Osteocyte (in vitro differentiated cells): ENCODE results near the gene TMEM86A. TPM values are rescaled to one million over a fixed set of nuclear protein-coding genes. Genes with fewer than 3 reads are reported as not detected.

ENCODE experiments used
- DNase-seq: peaks from one replicate; pipeline ENCODE4 v3.0.0; 2021; ENCODE audit warnings: mixed read lengths; ENCODE audit not compliant: unreplicated experiment; ENCODE audit errors: extremely low spot score
- H3K27ac Mint-ChIP-seq: one replicate; pipeline ENCODE4 v1.8.0; 2021; ENCODE audit warnings: mild to moderate bottlenecking, mixed read lengths; ENCODE audit not compliant: unreplicated experiment
- H3K27me3 Mint-ChIP-seq: one replicate; pipeline ENCODE4 v1.8.0; 2021; ENCODE audit warnings: mixed read lengths; ENCODE audit not compliant: unreplicated experiment
- H3K36me3 Mint-ChIP-seq: one replicate; pipeline ENCODE4 v1.8.0; 2021; ENCODE audit warnings: mixed read lengths; ENCODE audit not compliant: unreplicated experiment
- H3K4me1 Mint-ChIP-seq: one replicate; pipeline ENCODE4 v1.8.0; 2021; ENCODE audit warnings: mixed read lengths; ENCODE audit not compliant: unreplicated experiment
- H3K4me3 Mint-ChIP-seq: one replicate; pipeline ENCODE4 v1.8.0; 2021; ENCODE audit warnings: mild to moderate bottlenecking, moderate library complexity, mixed read lengths; ENCODE audit not compliant: unreplicated experiment
- H3K9me3 Mint-ChIP-seq: one replicate; pipeline ENCODE4 v1.8.0; 2021; ENCODE audit warnings: mixed read lengths; ENCODE audit not compliant: unreplicated experiment
- total RNA-seq: library from RNA; stranded (reverse); gene quantifications from 2 replicates; pipeline ENCODE4 v1.2.1, GENCODE V29; 2021
- TF ChIP-seq, protein P1 (sequence below): fragments of 200-600 bp; sonication (generic); IDR thresholded peaks from 2 replicates; pipeline ENCODE4 v1.5.0; 2021; ENCODE audit warnings: antibody characterized with exemption, mild to moderate bottlenecking, moderate library complexity

Gene TMEM86A
- total RNA-seq, 1 donor from 2014 or later, result 7.6 TPM

DNA sequence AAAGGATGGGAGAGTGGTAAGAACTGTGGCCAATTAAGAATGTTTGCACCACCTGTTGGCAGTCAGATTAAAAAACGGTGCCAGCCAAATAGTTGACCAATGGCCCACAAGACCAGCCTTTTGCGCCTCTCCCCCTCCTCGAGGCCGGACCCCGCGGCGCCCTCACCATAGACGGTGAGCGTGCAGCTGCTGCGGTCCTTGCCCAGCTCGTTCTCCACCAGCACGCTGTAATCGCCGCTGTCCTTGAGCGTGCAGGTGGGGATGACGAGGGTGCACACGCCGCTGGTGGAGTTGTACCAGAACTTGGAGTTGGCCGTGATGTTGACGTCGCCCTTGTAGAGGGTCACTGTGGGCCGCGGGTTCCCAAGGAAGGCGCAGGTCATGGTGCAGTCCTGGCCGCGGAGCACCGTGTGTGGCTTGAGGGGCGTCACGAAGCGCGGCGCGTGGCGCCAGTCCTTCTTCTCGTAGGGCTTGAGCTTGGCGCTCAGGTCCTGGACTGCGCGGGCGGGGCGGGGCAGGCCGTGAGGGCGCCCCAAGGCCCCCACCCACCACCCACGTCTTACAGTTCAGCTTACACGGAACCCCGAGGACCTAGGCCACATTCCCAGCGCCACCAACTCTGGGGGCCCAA, 7.2 kb downstream of the TMEM86A start:
- TF ChIP-seq, protein P1, sequence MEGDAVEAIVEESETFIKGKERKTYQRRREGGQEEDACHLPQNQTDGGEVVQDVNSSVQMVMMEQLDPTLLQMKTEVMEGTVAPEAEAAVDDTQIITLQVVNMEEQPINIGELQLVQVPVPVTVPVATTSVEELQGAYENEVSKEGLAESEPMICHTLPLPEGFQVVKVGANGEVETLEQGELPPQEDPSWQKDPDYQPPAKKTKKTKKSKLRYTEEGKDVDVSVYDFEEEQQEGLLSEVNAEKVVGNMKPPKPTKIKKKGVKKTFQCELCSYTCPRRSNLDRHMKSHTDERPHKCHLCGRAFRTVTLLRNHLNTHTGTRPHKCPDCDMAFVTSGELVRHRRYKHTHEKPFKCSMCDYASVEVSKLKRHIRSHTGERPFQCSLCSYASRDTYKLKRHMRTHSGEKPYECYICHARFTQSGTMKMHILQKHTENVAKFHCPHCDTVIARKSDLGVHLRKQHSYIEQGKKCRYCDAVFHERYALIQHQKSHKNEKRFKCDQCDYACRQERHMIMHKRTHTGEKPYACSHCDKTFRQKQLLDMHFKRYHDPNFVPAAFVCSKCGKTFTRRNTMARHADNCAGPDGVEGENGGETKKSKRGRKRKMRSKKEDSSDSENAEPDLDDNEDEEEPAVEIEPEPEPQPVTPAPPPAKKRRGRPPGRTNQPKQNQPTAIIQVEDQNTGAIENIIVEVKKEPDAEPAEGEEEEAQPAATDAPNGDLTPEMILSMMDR, result no peak
- no peak for DNase-seq
- no peaks in the 10 kb centered on the region for H3K4me1 Mint-ChIP-seq
- H3K4me3 Mint-ChIP-seq, result no peak overlapping the region
- no peak overlapping the region for H3K27ac Mint-ChIP-seq
- peaks cover 30% of the 10 kb centered on the region for H3K27me3 Mint-ChIP-seq
- H3K9me3 Mint-ChIP-seq, result no peaks in the 10 kb centered on the region
- H3K36me3 Mint-ChIP-seq, result no peaks in the 10 kb centered on the region

DNA sequence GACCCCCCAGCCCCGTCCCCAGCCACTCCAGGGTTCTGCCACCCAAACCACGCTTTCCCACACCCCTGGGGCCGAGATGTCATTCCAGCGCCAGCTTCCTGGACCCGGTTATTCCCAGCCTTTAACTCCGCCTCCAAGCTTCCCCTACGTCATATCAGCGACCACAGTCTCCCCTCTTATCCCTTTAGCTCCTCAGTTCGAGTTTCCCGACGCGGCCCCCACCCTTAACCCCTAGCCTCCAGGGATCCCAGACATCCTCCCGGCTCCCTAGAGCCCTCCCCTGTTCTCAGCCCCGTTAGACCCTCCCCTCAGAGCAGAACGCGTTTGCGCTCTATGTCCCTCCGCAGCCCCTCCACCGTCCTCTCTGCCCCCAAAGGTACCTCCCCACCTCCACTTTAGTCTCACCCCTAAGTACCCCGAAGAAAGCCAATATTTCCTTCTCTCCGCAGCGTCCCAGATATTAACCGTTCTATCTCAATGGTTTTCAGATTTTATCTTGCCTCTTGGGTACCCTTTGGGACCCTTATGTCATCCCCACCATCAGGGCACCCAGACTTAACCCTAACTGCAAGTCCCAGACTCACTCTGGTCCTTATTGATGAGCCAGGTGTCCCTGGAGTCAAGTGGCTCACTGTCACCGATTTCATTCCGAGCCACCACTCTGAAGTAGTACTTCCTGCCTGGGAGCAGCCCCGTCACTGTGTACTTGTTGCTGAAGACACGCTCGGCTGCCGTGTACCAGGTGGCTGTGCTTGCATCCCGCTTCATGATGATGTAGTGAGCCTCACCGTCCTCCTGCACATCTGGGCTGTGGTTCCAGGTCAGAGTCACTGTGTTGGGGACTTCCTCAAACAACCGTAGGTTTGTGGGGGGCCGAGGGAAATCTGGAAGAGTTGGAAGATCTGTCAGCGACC, 8.0 kb downstream of the TMEM86A start:
- Mint-ChIP-seq H3K27me3 (peaks cover 30% of the 10 kb centered on the region), H3K36me3 (no peaks in the 10 kb centered on the region), H3K4me1 (no peaks in the 10 kb centered on the region), H3K9me3 (no peaks in the 10 kb centered on the region), H3K4me3 (no peak overlapping the region), H3K27ac (no peak overlapping the region)
- TF ChIP-seq, protein P1, result no peak
- no peak for DNase-seq

DNA sequence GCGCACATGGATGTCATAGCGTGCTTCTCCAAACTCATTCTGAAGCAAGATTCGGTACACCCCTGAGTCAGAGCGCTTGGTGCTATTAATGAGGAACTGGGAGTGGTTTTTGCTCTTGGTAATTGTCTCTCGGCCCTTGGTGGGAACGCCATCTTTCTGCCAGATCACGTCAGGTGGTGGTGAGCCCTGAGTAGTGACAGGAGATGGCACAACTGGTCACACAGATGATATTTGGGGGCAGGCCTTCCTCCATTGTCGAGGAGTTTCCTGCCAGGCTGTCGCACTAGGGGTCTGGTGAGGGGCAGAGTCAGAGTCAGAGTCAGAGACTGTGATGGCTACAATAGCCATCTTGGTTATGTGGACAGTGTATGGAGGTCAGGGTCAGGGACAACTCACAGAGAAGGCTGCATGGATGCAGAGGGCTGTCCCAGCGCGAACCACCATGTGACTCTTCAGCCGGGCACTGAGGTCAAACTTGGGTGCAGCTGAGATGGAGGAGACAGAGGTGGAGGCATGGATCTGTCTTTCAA, 9.3 kb downstream of the TMEM86A start:
- Mint-ChIP-seq H3K4me3 (no peak overlapping the region), H3K36me3 (no peaks in the 10 kb centered on the region), H3K9me3 (no peaks in the 10 kb centered on the region), H3K27ac (no peak overlapping the region), H3K4me1 (no peaks in the 10 kb centered on the region), H3K27me3 (peaks cover 35% of the 10 kb centered on the region)
- DNase-seq, result no peak
- TF ChIP-seq, protein P1, result no peak

DNA sequence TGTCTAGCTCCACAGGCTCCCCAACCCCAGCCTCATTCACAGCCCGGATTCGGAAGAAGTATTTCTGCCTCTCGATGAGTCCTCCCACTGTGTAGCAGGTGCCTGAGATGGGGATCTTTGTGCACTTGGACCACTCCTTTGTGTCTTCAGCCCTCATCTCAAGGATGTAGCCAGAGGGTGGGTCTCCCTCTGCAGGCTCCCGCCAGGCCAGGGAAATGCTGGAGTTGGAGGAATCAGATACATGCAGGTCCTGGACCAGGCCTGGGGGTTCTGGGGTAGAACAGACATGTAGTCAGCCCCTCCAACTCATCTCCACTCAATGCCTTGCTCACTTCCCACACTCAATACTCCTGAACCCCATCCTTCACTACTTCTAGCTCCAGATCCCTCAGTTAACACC, 10.8 kb downstream of the TMEM86A start:
- Mint-ChIP-seq H3K27me3 (peaks cover 29% of the 10 kb centered on the region), H3K36me3 (no peaks in the 10 kb centered on the region), H3K27ac (no peak overlapping the region), H3K4me3 (no peak overlapping the region), H3K9me3 (no peaks in the 10 kb centered on the region), H3K4me1 (no peaks in the 10 kb centered on the region)
- TF ChIP-seq, protein P1, result no peak
- DNase-seq, result no peak

DNA sequence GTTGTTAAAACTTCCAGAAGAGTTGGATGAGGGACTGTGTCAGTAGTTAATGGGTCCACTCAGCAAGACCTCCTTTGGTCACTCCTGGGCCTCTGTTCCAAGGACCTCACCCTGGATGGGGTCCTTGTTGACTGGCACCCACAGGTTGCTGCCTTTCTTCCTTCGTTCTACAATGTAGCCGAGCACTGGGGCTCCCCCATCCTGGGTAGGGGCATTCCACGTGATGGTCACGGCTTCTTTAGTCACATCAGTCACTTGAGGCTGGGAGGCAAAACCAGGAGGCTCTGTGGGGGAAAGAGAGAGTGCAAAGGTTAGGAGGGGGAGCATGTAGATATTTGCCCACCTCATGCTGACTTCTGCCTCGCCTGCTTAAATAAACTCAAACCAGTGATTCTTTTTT, 12.0 kb downstream of the TMEM86A start:
- no peak for DNase-seq
- Mint-ChIP-seq H3K36me3 (no peaks in the 10 kb centered on the region), H3K27me3 (peaks cover 33% of the 10 kb centered on the region), H3K27ac (no peak overlapping the region), H3K4me1 (no peaks in the 10 kb centered on the region), H3K4me3 (no peak overlapping the region), H3K9me3 (no peaks in the 10 kb centered on the region)
- TF ChIP-seq, protein P1, result no peak
